ENCODE data around the gene FPR2.

The FPR2 gene

GRCh38 chr19:51714848-51715247, 46.1 kb upstream of the FPR2 start:
- no peak for DNase-seq (ENCODE audit: low read depth in 1 of 2, low spot score in 1 of 2)
- no peak for TF ChIP-seq CTCF (IDR thresholded peaks at IDR 0.05; ENCODE audit: insufficient read depth, low read length)
- TF ChIP-seq POLR2AphosphoS5 (IDR thresholded peaks at IDR 0.05; ENCODE audit: low read depth), result no peak
- TF ChIP-seq GABPA (IDR thresholded peaks at IDR 0.05; ENCODE audit: low read depth), result no peak
- no peak for TF ChIP-seq SPI1 (IDR thresholded peaks at IDR 0.05; ENCODE audit: borderline replicate concordance, low read depth)
- no peak for TF ChIP-seq REST (IDR thresholded peaks at IDR 0.05; ENCODE audit: insufficient replicate concordance, low read depth)
- no peak overlapping the region for H3K27ac ChIP-seq (replicated peaks)
- no peak overlapping the region for H3K4me3 ChIP-seq (replicated peaks; ENCODE audit: insufficient read depth, low read length)
- H3K27me3 ChIP-seq (ENCODE audit: insufficient read depth, poor library complexity, severe bottlenecking), result no peaks in the 10 kb centered on the region

GRCh38 chr19:51715850-51716249, 45.1 kb upstream of the FPR2 start:
- TF ChIP-seq REST (IDR thresholded peaks at IDR 0.05; ENCODE audit: insufficient replicate concordance, low read depth), result no peak
- no peak for TF ChIP-seq CTCF (IDR thresholded peaks at IDR 0.05; ENCODE audit: insufficient read depth, low read length)
- no peak for TF ChIP-seq GABPA (IDR thresholded peaks at IDR 0.05; ENCODE audit: low read depth)
- TF ChIP-seq SPI1 (IDR thresholded peaks at IDR 0.05; ENCODE audit: borderline replicate concordance, low read depth), result no peak
- no peak for TF ChIP-seq POLR2AphosphoS5 (IDR thresholded peaks at IDR 0.05; ENCODE audit: low read depth)
- no peak for DNase-seq (ENCODE audit: low read depth in 1 of 2, low spot score in 1 of 2)
- no peaks in the 10 kb centered on the region for H3K27me3 ChIP-seq (ENCODE audit: insufficient read depth, poor library complexity, severe bottlenecking)
- H3K27ac ChIP-seq (replicated peaks), result no peak overlapping the region
- no peak overlapping the region for H3K4me3 ChIP-seq (replicated peaks; ENCODE audit: insufficient read depth, low read length)

- Histone ChIP-seq H3K27me3 (ENCODE audit: insufficient read depth, poor library complexity, severe bottlenecking) (no peaks in the 10 kb centered on the region), H3K4me3 (replicated peaks; ENCODE audit: insufficient read depth, low read length) (no peak overlapping the region), H3K27ac (replicated peaks) (no peak overlapping the region)
- TF ChIP-seq REST (IDR thresholded peaks at IDR 0.05; ENCODE audit: insufficient replicate concordance, low read depth), result no peak
- no peak for TF ChIP-seq CTCF (IDR thresholded peaks at IDR 0.05; ENCODE audit: insufficient read depth, low read length)
- DNase-seq (ENCODE audit: low read depth in 1 of 2, low spot score in 1 of 2), result no peak
These were observed 44.1 kb upstream of the FPR2 start for GRCh38 chr19:51716925-51717324.

Data from HL-60 (cell line).